ENCODE data around the gene DLGAP4. TPM values are rescaled to one million over a fixed set of nuclear protein-coding genes. Genes with fewer than 3 reads are reported as not detected.

Gene DLGAP4
- total RNA-seq, 1 experiment from 2014 or later = 40.3 TPM

DNA sequence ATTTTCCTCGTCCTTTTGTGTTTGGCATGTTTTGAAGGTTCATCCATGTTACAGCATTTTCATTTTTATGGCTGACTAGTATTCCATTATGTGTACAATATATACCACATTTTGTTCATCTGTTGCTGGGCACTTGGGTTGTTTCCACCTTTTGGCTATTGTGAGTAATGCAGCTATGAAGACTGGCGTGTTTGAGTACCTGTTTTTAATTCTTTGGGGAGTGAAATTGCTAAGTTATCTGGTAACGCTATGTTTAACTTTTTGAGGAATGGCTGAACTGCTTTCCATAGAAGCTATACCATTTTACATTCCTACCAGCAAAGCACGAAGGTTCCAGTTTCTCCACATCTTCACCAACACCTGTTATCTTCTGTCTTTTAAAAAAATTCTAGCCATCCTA is 198.2 kb downstream of the DLGAP4 start:
- no TSS peak for BruUV-seq (replicated peaks)
- Histone ChIP-seq H4K20me1 (ENCODE audit: insufficient read depth) (no peaks in the 10 kb centered on the region), H3K4me2 (ENCODE audit: low read length) (no peak overlapping the region), H3K9me3 (ENCODE audit: control insufficient read depth in 1 of 2, insufficient read depth in 1 of 2, low read depth in 1 of 2, low read length in 2 of 2) (no peaks in the 10 kb centered on the region), H3K9me2 (ENCODE audit: insufficient read depth) (no peaks in the 10 kb centered on the region), H3K27me3 (ENCODE audit: insufficient read depth, low read length) (no peaks in the 10 kb centered on the region), H2AFZ (ENCODE audit: low read depth, low read length, poor library complexity, severe bottlenecking) (no peak overlapping the region), H3K4me3 (replicated peaks in 1 of 2; ENCODE audit: low read depth in 1 of 2, low read length in 2 of 2) (no peak overlapping the region), H3K36me3 (ENCODE audit: control insufficient read depth in 1 of 2, insufficient read depth in 2 of 2, low read length in 2 of 2) (peaks cover 6 to 20% of the 10 kb centered on the region in 2 experiments; a peak in 3 of 4 replicates), H3K79me2 (ENCODE audit: insufficient read depth, low read length) (no peaks in the 10 kb centered on the region), H3K4me1 (ENCODE audit: control insufficient read depth in 1 of 2, insufficient read depth in 2 of 2, low read length in 2 of 2) (no peaks in the 10 kb centered on the region; a peak in 1 of 4 replicates), H3K27ac (ENCODE audit: low read depth, low read length) (no peak overlapping the region), H3K9ac (ENCODE audit: low read length) (no peak overlapping the region)
- RAD21 ChIA-PET (ENCODE audit: low non-redundant PET in 1 of 2, low total read pairs in 2 of 2, uncharacterized antibody in 2 of 2, unreplicated experiment in 2 of 2) = no interaction called here
- POLR2A ChIA-PET = no interaction called here
- TF ChIP-seq, protein P1, sequence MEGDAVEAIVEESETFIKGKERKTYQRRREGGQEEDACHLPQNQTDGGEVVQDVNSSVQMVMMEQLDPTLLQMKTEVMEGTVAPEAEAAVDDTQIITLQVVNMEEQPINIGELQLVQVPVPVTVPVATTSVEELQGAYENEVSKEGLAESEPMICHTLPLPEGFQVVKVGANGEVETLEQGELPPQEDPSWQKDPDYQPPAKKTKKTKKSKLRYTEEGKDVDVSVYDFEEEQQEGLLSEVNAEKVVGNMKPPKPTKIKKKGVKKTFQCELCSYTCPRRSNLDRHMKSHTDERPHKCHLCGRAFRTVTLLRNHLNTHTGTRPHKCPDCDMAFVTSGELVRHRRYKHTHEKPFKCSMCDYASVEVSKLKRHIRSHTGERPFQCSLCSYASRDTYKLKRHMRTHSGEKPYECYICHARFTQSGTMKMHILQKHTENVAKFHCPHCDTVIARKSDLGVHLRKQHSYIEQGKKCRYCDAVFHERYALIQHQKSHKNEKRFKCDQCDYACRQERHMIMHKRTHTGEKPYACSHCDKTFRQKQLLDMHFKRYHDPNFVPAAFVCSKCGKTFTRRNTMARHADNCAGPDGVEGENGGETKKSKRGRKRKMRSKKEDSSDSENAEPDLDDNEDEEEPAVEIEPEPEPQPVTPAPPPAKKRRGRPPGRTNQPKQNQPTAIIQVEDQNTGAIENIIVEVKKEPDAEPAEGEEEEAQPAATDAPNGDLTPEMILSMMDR (IDR thresholded peaks at IDR 0.05 in 2 of 3, conservative IDR thresholded peaks at IDR 0.05 in 1 of 3; ENCODE audit: borderline replicate concordance in 1 of 3, insufficient read depth in 1 of 3, low read depth in 2 of 3, low read length in 2 of 3) = peak in 1 of 3 experiments; percentile 29; a peak in 1 of 6 replicates
- no peak for TF ChIP-seq RAD21 (IDR thresholded peaks at IDR 0.05; ENCODE audit: low read depth)
- CTCF ChIA-PET = interaction anchor here (1.2 kb wide), 1 partner anchor 14 kb away, joined by 5 read pairs; no protein-coding TSS in a partner anchor
- DNase-seq (ENCODE audit: low read depth, low spot score) (no peak), ATAC-seq (no peak)
- intact Hi-C loops (cut with micrococcal nuclease) = no loop called here

DNA sequence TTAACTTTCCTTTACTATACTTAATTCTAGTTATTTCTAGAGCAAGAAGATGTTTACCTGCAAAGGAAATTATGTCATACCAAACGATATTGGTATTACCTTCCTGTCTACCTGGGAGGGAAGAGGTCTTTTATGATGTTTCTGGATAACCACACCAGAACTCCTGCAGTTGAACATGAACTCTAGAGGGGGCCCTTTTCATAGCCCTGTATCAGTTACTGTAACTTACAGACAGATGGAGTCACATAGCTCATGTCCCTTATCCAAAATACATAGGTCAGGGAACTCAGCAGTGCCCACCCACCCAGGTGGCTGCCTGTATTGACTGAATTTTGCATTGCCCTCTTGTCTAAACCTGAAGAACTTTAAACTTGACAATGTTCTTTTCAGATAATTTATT is 200.1 kb downstream of the DLGAP4 start:
- no peak for TF ChIP-seq JUND (IDR thresholded peaks at IDR 0.05)
- no peak for TF ChIP-seq POLR2A (IDR thresholded peaks at IDR 0.05; ENCODE audit: borderline replicate concordance, extremely low read depth, insufficient read depth, insufficient read length)
- TF ChIP-seq, protein P1 (IDR thresholded peaks at IDR 0.05 in 2 of 3, conservative IDR thresholded peaks at IDR 0.05 in 1 of 3; ENCODE audit: borderline replicate concordance in 1 of 3, insufficient read depth in 1 of 3, low read depth in 2 of 3, low read length in 2 of 3) = peak; percentile 60 to 68 (median 63); a peak in 4 of 6 replicates
- peak; percentile 52 for TF ChIP-seq RAD21 (IDR thresholded peaks at IDR 0.05; ENCODE audit: low read depth)
- no peak for TF ChIP-seq CEBPB (IDR thresholded peaks at IDR 0.05; ENCODE audit: low read depth)
- DNase-seq (ENCODE audit: low read depth, low spot score) = no peak
- peak; percentile 94 for ATAC-seq
- ChIA-PET CTCF (interaction anchor here (0.9 to 1.0 kb wide), 3 partner anchors 12 to 86 kb away, joined by 3 to 5 read pairs (median 3); no protein-coding TSS in a partner anchor), RAD21 (ENCODE audit: low non-redundant PET in 1 of 2, low total read pairs in 2 of 2, uncharacterized antibody in 2 of 2, unreplicated experiment in 2 of 2) (no interaction called here), POLR2A (no interaction called here)
- Histone ChIP-seq H3K36me3 (ENCODE audit: control insufficient read depth in 1 of 2, insufficient read depth in 2 of 2, low read length in 2 of 2) (peaks cover 6 to 15% of the 10 kb centered on the region in 2 experiments; a peak in 3 of 4 replicates), H3K27ac (ENCODE audit: low read depth, low read length) (no peak overlapping the region), H3K4me2 (ENCODE audit: low read length) (no peak overlapping the region), H3K9ac (ENCODE audit: low read length) (no peak overlapping the region), H2AFZ (ENCODE audit: low read depth, low read length, poor library complexity, severe bottlenecking) (no peak overlapping the region), H3K4me3 (replicated peaks in 1 of 2; ENCODE audit: low read depth in 1 of 2, low read length in 2 of 2) (no peak overlapping the region), H3K79me2 (ENCODE audit: insufficient read depth, low read length) (no peaks in the 10 kb centered on the region), H3K9me3 (ENCODE audit: control insufficient read depth in 1 of 2, insufficient read depth in 1 of 2, low read depth in 1 of 2, low read length in 2 of 2) (no peaks in the 10 kb centered on the region), H3K4me1 (ENCODE audit: control insufficient read depth in 1 of 2, insufficient read depth in 2 of 2, low read length in 2 of 2) (no peaks in the 10 kb centered on the region; a peak in 1 of 4 replicates), H3K9me2 (ENCODE audit: insufficient read depth) (no peaks in the 10 kb centered on the region), H4K20me1 (ENCODE audit: insufficient read depth) (no peaks in the 10 kb centered on the region), H3K27me3 (ENCODE audit: insufficient read depth, low read length) (no peaks in the 10 kb centered on the region)
- intact Hi-C loops (cut with micrococcal nuclease) = no loop called here
- BruUV-seq (replicated peaks) = no TSS peak
